H1 (cell line): ENCODE results near the gene CILP.

ENCODE experiments used
- CTCF ChIP-seq, 3 experiments: IDR thresholded peaks; 1 replicate in 2 of 3; 2 replicates in 1 of 3; pipeline versions ENCODE4 v1.5.1 to v1.6.1; 2011; ENCODE audit warnings: low read length in 3 of 3, mild to moderate bottlenecking in 3 of 3, inconsistent platforms in 2 of 3, low read depth in 1 of 3, moderate library complexity in 1 of 3; ENCODE audit not compliant: insufficient read depth in 1 of 3; ENCODE audit errors: control extremely low read depth in 1 of 3
- HDAC2 ChIP-seq, 2 experiments: fragments of 300-600 bp in 1 of 2; sonication (generic) in 1 of 2; IDR thresholded peaks; 2 replicates each; pipeline ENCODE4 v1.6.1; 2011 to 2012; ENCODE audit warnings: low read depth in 2 of 2, low read length in 2 of 2, mild to moderate bottlenecking in 2 of 2, moderate library complexity in 2 of 2, borderline replicate concordance in 1 of 2, inconsistent platforms in 1 of 2
- POLR2A ChIP-seq, 2 experiments: IDR thresholded peaks; 1 replicate in 1 of 2; 2 replicates in 1 of 2; pipeline ENCODE4 v1.6.1; 2011; ENCODE audit warnings: low read depth in 2 of 2, low read length in 2 of 2, mild to moderate bottlenecking in 2 of 2; ENCODE audit errors: control extremely low read depth in 1 of 2
- RBBP5 ChIP-seq: IDR thresholded peaks from 2 replicates; pipeline ENCODE4 v1.7.1; 2012; ENCODE audit warnings: low read depth, mild to moderate bottlenecking, inconsistent platforms, low read length, moderate library complexity, borderline replicate concordance
- SP1 ChIP-seq: IDR thresholded peaks from 2 replicates; pipeline ENCODE4 v1.6.1; 2011; ENCODE audit warnings: low read depth, low read length

- TF ChIP-seq RBBP5: no peak
- no peak for TF ChIP-seq HDAC2 (IDR thresholded peaks at IDR 0.05; ENCODE audit: borderline replicate concordance in 1 of 2, low read depth in 2 of 2, low read length in 2 of 2)
- no peak for TF ChIP-seq CTCF (IDR thresholded peaks at IDR 0.05; ENCODE audit: control extremely low read depth in 1 of 3, insufficient read depth in 1 of 3, low read depth in 1 of 3, low read length in 3 of 3)
- TF ChIP-seq SP1: no peak
- no peak for TF ChIP-seq POLR2A (IDR thresholded peaks at IDR 0.05; ENCODE audit: control extremely low read depth in 1 of 2, low read depth in 2 of 2, low read length in 2 of 2)
Measured at GRCh38 chr15:65259367-65259797, 48.1 kb upstream of the CILP start.
